HG02981 (cell line): ENCODE measurements around the gene RASL12.

Experiments used
- ATAC-seq: cut with Tn5 transposase; IDR thresholded peaks from one replicate; pipeline ENCODE4 v1.9.1; 2021; ENCODE audit warnings: mild to moderate bottlenecking, moderate library complexity; ENCODE audit not compliant: unreplicated experiment

Gene RASL12

DNA sequence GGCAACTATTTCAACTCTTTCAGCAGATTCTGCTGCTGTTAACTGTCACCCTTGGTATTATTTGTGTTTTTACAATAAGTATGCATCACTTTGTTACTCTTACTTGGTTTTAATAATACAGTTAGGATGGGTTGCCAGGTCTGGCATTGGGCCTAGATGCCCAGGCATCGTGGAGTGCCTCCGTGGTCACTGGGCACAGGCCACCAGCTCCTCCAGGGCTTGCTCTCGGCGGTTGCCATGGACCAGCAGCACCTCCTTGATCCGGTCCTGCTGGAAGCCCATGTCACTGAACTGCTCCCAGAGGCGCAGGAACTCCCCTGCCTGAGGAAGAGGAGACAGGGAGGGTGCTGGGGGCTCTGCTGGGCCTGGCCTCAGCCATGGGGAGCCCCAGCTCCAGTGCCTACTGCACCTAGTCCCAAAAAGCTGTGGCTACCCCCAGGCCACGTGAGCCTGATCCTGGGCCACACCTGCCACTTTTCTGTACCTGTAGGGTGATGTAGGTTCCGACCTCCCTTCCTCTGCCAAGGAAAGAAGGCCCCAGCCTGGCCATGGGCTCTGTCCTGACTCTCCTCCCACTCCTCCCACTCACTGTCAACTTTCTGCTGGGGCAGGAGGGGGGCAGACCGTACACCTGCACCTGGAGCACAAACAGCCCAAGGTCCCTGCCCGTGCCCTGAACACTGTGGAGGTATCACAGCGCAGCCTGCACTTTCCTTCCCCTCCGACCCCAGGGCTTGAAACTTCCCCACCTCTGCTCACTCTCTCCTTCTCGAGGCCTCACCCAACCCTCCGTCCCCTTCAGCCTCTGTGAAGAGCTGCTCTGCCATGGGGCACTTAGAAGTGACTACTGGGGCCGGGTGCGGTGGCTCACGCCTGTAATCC, 25.4 kb upstream of the RASL12 start:
- no peak for ATAC-seq

DNA sequence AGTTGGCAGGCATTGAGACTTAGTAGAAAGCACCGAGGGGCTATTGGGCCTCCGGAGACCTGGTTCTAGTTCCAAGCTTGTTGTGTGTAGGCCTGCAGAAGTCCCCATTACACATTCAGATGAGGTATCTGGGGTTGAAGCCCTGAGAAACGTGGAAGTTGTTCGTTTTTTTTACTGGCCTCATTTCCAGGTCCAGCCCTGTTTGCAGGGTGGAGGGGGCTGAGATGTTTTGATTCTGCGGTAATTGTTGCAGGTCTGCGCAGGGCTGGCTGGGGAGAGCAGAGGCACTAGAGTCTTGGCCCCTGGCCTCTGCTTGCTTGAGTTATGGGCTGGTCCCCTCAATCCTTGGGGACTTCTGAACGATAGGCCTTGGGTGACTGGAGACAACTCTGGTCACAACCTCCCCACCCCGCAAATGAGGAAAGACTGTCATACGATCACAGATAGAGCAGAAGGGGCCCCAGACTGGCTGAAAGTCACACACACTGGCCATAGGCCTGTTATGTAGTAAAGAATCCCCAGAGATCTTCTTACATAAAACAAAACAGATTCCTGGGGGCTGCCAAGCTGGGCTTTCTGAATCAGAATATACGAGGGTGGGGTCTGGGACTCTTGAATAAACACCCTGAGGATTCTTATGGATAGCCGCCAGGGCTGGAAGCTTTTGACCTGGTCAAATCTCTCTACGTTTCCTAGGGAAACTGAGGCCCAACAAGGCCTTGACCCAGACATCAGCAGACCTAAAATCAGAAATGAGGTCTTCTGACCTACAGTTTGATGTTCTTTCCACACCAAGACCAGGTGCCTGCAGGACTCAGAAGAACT, 24.4 kb upstream of the RASL12 start:
- no peak for ATAC-seq

DNA sequence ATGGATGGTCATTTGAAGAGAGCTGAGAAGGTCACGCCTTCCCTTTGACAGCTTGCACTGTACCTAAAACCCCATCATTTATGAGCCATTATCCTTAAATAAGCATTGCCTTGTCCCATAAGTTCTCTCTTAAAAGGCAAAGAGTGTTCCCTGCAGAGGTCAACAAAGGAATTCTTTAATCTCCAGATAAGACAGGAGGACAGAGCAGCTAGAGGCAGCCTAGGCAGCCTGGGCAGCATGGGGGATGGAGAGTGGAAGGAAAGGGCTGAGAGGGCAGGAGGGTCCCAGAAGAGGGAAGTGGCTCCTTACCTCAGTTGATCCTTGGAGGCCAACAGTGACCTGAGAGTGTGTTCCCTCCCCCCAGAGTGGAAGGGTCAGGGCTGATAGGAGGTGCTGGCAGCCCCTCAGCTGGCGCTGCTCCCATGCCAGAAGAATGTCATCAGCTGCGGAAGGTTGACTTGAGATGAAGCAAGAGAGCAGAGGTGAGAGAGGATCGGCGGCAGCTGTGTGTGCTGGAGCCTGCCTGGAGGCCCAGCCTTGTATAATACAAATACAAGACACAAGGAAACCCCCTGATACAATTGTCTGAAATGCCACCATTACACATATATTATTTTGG, 21.5 kb upstream of the RASL12 start:
- no peak for ATAC-seq

DNA sequence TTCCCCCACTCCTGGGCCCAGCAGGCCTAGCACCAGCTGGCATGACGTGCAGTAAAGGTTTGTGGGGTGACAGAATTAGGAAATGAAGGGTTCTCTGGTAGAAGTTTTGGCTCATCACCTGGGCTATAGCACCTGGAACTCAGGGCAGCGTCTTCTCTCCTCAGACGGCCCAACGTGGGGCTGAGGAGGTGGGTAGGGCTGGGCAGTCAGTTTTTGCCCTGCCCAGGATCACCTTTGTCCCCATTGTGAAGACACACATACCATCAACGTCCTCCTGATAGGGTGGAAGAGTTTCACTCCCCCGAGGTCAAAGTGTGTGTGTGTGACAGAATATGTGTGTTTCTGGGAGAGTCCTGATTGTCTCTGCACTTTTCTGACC, 20.8 kb upstream of the RASL12 start:
- no peak for ATAC-seq

GRCh38 chr15:65087873-65088642, 20.3 kb upstream of the RASL12 start:
- ATAC-seq: no peak

GRCh38 chr15:65087411-65087810, 19.6 kb upstream of the RASL12 start:
- ATAC-seq: no peak

- ATAC-seq: no peak
Measured at GRCh38 chr15:65086680-65087111, 18.9 kb upstream of the RASL12 start.

DNA sequence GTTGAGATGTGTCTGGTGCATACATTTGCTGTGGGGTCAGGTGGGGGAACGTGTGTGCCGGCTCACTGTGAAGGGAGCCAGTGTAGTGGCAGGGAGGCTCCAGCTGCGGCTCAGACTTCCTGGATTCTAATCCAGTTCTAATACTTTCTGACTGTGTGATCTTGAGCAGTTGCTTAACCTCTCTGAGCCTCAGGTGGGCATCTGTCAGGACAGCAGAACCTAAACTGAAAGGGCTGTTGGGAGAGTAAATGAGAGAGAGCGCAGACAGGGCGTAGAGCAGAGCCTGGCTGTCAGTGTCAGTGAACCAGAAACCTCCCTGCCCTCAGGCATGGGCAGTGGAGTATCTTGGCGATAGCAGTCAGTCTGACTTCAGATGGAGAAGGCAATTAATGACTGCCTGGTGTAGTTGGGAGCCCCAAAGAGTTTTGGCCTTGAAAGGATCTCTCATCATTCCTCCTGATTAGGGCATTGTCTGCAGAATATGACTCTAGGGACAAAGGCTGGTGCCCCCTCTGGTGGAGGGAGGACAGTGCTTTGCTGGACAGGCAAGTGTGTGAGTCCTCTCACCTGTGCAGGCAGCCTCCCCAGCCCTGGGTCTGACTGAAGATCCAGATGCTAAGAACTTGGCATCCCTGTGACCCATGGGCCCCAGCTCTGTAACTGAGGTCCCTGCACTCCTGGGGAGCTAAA, 18.3 kb upstream of the RASL12 start:
- no peak for ATAC-seq

GRCh38 chr15:65085207-65085753, 17.5 kb upstream of the RASL12 start:
- no peak for ATAC-seq

- no peak for ATAC-seq
Measured at GRCh38 chr15:65084500-65085206, 16.9 kb upstream of the RASL12 start.

- no peak for ATAC-seq
Measured at GRCh38 chr15:65083262-65083701, 15.5 kb upstream of the RASL12 start.

- no peak for ATAC-seq
Measured at GRCh38 chr15:65082303-65082953, 14.6 kb upstream of the RASL12 start.

GRCh38 chr15:65081758-65082157, 14.0 kb upstream of the RASL12 start:
- no peak for ATAC-seq

DNA sequence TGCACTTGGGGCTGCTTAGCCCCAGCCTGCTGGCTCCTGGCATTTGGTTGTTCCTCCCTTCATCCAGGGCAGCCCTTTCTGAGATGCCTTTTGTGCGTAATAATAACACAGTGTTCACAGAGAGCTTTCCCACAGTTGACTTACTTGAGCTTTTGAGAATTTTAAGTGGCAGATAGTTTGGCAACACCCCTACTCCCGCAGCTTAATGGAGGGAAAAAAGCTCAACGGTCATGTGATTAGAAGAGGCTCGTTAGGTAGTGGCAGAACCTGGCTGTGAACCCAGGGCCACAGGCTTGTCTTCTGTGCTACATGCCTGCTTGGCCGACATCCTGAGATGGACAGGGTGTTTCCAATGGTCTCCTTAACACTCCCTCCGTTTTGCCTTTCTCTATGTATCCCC, 13.5 kb upstream of the RASL12 start:
- ATAC-seq: no peak

DNA sequence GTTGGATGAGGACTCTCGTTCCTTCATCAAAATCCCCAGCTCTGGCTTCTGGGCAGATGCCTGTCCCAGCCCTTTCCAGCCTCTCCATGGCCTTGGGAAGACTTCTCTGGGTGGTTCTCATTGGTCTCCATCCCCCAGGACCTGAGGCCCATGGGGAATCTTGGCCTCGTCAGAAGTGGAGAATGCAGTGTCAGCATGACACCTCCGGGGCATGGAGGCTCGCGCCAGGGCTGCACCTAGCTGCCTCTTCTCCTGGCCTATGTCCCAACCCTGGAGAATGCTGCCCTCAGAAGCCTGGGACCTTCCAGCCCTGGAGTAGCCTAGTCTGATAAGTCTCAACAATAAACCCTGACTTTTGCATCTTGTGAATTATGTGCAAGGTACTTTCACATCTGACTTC, 11.8 kb upstream of the RASL12 start:
- no peak for ATAC-seq

DNA sequence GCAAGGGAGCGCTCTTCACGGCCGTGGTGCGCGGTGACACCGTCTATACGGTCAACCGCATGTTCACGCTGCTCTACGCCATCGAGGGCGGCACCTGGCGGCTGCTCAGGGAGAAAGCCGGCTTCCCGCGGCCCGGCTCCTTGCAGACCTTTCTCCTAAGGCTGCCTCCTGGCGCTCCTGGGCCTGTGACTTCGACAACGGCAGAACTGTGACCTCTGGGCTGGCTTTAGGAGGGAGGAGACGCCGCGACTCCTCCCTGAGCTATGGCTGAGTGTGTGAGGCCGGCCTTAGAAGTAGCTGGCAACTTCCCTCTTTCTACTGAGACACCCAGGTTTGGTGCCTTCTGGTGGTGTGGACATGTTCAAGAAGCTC, 10.2 kb upstream of the RASL12 start:
- no peak for ATAC-seq

DNA sequence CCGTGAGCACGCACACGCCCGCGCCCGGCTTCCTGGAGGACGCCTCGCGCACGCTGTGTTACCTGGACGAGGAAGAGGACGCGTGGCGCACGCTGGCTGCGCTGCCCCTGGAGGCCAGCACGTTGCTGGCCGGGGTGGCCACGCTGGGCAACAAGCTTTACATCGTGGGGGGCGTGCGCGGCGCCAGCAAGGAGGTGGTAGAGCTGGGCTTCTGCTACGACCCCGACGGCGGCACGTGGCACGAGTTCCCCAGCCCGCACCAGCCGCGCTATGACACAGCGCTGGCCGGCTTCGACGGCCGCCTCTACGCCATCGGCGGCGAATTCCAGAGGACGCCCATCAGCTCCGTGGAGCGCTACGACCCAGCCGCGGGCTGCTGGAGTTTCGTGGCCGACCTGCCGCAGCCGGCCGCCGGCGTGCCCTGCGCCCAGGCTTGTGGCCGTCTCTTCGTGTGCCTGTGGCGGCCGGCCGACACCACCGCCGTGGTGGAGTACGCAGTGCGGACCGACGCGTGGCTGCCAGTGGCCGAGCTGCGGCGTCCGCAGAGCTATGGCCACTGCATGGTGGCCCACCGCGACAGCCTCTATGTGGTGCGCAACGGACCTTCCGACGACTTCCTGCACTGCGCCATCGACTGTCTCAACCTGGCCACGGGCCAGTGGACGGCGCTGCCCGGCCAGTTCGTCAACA, 9.6 kb upstream of the RASL12 start:
- no peak for ATAC-seq
